ENCODE data around the gene H1-8.

H1-8 gene

GRCh38 chr3:129518581-129518980 is 24.4 kb upstream of the H1-8 start:
- TF ChIP-seq, protein P1, sequence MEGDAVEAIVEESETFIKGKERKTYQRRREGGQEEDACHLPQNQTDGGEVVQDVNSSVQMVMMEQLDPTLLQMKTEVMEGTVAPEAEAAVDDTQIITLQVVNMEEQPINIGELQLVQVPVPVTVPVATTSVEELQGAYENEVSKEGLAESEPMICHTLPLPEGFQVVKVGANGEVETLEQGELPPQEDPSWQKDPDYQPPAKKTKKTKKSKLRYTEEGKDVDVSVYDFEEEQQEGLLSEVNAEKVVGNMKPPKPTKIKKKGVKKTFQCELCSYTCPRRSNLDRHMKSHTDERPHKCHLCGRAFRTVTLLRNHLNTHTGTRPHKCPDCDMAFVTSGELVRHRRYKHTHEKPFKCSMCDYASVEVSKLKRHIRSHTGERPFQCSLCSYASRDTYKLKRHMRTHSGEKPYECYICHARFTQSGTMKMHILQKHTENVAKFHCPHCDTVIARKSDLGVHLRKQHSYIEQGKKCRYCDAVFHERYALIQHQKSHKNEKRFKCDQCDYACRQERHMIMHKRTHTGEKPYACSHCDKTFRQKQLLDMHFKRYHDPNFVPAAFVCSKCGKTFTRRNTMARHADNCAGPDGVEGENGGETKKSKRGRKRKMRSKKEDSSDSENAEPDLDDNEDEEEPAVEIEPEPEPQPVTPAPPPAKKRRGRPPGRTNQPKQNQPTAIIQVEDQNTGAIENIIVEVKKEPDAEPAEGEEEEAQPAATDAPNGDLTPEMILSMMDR (IDR thresholded peaks at IDR 0.05; ENCODE audit: control insufficient read depth, extremely low read depth, insufficient read depth), result no peak
- DNase-seq (ENCODE audit: low read depth), result no peak
- no peak overlapping the region for H3K4me3 ChIP-seq (ENCODE audit: low read depth, low read length)

DNA sequence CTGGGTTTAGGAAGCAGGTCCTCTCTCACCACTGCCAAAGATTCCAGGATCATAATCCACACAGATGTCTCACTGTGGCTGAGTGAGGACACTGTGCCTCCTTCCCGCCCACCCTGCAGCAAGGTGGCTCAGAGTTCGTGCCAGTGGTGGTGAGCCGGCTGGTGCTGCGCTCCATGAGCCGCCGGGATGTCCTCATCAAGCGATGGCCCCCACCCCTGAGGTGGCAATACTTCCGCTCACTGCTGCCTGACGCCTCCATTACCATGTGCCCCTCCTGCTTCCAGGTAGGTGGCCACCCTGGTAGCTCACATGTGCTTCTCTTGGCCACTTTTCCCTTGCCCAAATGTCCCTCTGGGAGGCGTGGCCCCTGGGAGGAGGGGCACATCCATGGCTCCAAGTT is 23.5 kb upstream of the H1-8 start:
- no peak overlapping the region for H3K4me3 ChIP-seq (ENCODE audit: low read depth, low read length)
- TF ChIP-seq, protein P1 (IDR thresholded peaks at IDR 0.05; ENCODE audit: control insufficient read depth, extremely low read depth, insufficient read depth), result no peak
- DNase-seq (ENCODE audit: low read depth), result no peak

GRCh38 chr3:129519896-129520715 is 22.9 kb upstream of the H1-8 start:
- no peak overlapping the region for H3K4me3 ChIP-seq (ENCODE audit: low read depth, low read length)
- no peak for DNase-seq (ENCODE audit: low read depth)
- TF ChIP-seq, protein P1 (IDR thresholded peaks at IDR 0.05; ENCODE audit: control insufficient read depth, extremely low read depth, insufficient read depth), result no peak

DNA sequence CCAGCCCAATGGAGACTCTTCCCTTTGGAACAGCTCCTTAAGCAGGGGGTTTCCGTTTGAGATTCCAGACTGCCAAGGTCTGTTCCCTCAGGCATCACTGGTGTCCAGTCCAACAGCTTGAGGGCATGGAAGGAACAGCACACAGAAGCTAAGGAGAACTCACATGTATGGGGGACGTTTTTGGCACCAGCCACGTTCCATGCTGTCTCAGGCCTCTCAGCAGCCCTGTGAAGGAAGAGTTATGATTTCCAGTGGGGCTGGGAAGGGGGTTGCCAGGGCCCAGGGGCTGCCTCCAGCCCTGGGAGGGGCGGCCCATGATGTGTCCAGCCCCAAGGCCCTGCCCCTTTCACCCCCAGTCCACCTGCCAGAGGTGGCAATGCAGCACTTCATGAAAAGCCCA is 22.0 kb upstream of the H1-8 start:
- TF ChIP-seq, protein P1 (IDR thresholded peaks at IDR 0.05; ENCODE audit: control insufficient read depth, extremely low read depth, insufficient read depth), result no peak
- no peak for DNase-seq (ENCODE audit: low read depth)
- no peak overlapping the region for H3K4me3 ChIP-seq (ENCODE audit: low read depth, low read length)

DNA sequence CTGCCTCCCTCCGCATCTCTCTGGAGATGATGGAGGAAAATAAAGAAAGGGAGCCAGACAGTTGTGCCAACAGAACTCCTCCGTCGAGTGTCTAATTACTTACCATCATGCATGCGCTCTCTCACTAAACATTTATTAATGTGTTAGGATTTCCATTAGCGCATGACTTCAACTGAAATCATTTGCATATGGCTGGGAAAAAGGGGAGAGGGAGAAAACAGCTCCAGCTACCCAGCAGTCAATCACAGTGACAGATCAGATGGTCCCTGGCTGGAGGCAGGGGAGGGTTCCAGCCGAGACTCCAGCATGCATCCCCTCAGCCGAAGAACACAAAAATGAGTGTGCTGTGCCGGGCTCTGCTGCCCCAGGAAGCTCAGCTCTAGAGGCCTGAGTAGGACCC is 21.4 kb upstream of the H1-8 start:
- H3K4me3 ChIP-seq (ENCODE audit: low read depth, low read length), result no peak overlapping the region
- no peak for DNase-seq (ENCODE audit: low read depth)
- TF ChIP-seq, protein P1 (IDR thresholded peaks at IDR 0.05; ENCODE audit: control insufficient read depth, extremely low read depth, insufficient read depth), result no peak

DNA sequence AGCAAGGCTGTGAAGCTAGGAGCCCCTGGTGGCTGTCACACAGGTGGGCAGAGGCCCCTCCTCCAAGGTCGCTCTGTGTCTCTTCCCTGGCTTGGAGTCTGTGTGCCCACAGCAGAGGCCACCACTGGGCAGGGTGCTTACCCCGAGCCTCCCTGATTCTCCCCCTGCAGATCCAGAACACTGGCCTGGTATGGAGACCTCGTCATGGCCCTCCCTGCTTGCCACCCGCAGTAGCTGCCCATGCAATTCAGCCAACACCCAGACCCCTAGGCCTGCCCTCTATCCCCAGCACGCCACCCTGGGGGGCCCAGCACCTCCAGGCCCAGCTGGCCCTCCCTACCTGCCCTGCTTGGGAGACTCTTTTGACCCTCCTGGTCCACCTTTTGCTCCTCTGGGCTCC is 20.0 kb upstream of the H1-8 start:
- DNase-seq (ENCODE audit: low read depth), result no peak
- TF ChIP-seq, protein P1 (IDR thresholded peaks at IDR 0.05; ENCODE audit: control insufficient read depth, extremely low read depth, insufficient read depth), result no peak
- no peak overlapping the region for H3K4me3 ChIP-seq (ENCODE audit: low read depth, low read length)

GRCh38 chr3:129524081-129524480 is 18.9 kb upstream of the H1-8 start:
- H3K4me3 ChIP-seq (ENCODE audit: low read depth, low read length), result no peak overlapping the region
- TF ChIP-seq, protein P1 (IDR thresholded peaks at IDR 0.05; ENCODE audit: control insufficient read depth, extremely low read depth, insufficient read depth), result no peak
- DNase-seq (ENCODE audit: low read depth), result no peak

Data from LNCaP clone FGC (cell line).